ENCODE results near the gene CUZD1.

DNA sequence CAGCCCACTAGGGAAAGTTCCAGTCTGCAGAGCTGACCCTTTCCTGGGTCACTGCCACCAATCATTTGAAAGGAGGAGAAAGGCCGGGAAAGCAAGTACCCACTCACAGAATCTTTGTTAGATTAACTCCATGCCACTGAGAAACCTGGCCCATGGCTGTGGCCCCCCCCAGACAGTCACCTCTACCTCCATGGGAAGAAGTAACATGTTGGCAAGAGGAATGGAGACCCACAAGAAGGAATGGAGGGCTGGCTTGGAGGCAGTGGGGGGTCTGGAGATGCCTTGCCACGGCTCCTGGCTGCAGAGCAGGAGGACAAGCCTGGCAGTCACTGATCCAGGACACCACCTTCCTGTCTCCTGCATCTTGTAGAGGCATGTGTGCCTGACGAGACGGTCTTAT, 32.9 kb downstream of the CUZD1 start:
- TF ChIP-seq, protein P1, sequence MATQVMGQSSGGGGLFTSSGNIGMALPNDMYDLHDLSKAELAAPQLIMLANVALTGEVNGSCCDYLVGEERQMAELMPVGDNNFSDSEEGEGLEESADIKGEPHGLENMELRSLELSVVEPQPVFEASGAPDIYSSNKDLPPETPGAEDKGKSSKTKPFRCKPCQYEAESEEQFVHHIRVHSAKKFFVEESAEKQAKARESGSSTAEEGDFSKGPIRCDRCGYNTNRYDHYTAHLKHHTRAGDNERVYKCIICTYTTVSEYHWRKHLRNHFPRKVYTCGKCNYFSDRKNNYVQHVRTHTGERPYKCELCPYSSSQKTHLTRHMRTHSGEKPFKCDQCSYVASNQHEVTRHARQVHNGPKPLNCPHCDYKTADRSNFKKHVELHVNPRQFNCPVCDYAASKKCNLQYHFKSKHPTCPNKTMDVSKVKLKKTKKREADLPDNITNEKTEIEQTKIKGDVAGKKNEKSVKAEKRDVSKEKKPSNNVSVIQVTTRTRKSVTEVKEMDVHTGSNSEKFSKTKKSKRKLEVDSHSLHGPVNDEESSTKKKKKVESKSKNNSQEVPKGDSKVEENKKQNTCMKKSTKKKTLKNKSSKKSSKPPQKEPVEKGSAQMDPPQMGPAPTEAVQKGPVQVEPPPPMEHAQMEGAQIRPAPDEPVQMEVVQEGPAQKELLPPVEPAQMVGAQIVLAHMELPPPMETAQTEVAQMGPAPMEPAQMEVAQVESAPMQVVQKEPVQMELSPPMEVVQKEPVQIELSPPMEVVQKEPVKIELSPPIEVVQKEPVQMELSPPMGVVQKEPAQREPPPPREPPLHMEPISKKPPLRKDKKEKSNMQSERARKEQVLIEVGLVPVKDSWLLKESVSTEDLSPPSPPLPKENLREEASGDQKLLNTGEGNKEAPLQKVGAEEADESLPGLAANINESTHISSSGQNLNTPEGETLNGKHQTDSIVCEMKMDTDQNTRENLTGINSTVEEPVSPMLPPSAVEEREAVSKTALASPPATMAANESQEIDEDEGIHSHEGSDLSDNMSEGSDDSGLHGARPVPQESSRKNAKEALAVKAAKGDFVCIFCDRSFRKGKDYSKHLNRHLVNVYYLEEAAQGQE (IDR thresholded peaks at IDR 0.05; ENCODE audit: borderline replicate concordance): no peak
- TF ChIP-seq EP300 (conservative IDR thresholded peaks at IDR 0.05; ENCODE audit: poor library complexity, severe bottlenecking) (no peak), SMC3 (conservative IDR thresholded peaks at IDR 0.05; ENCODE audit: poor library complexity) (no peak)
- TF ChIP-seq, protein P2, sequence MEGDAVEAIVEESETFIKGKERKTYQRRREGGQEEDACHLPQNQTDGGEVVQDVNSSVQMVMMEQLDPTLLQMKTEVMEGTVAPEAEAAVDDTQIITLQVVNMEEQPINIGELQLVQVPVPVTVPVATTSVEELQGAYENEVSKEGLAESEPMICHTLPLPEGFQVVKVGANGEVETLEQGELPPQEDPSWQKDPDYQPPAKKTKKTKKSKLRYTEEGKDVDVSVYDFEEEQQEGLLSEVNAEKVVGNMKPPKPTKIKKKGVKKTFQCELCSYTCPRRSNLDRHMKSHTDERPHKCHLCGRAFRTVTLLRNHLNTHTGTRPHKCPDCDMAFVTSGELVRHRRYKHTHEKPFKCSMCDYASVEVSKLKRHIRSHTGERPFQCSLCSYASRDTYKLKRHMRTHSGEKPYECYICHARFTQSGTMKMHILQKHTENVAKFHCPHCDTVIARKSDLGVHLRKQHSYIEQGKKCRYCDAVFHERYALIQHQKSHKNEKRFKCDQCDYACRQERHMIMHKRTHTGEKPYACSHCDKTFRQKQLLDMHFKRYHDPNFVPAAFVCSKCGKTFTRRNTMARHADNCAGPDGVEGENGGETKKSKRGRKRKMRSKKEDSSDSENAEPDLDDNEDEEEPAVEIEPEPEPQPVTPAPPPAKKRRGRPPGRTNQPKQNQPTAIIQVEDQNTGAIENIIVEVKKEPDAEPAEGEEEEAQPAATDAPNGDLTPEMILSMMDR (IDR thresholded peaks at IDR 0.05; ENCODE audit: poor library complexity, severe bottlenecking): no peak

Data from neural cell (in vitro differentiated cells).